GM21576 (cell line): ENCODE data around the gene KHDC4.

Experiments
- ATAC-seq: cut with Tn5 transposase; IDR thresholded peaks from one replicate; pipeline ENCODE4 v1.9.1; 2021; ENCODE audit warnings: mild to moderate bottlenecking, moderate library complexity; ENCODE audit not compliant: unreplicated experiment

The KHDC4 gene

DNA sequence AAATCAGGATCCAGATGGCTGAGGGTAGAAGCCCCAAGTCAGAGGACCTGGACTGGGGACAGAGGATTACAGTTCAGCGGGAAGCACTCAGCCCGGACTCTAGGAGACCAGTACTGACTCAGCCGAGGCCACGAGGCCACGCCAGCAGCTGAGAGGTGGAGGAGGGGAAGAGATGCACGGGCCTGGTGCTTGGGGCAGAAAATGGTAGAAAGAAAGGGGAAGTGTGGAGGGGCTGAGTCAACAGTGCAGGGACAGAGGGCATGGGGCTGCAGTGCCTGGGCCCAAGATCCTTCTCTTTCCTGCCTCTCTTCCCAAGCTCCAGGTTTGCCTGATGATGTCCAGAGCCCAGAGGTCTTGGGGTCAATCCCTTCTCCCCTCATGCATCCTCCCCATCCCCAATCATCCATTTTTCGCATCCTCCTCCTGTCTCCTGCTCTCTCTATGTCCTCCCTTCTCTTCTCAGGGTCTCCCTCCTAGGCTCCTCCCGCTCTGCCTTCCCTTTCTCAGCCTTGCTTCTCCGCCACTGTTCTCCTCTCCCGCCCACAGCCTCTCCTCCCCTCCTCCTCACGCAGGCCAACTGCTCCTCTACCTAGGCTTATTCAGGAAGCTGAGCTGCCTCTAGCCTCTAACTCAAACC is 36.4 kb upstream of the KHDC4 start:
- ATAC-seq: peak; percentile 70

DNA sequence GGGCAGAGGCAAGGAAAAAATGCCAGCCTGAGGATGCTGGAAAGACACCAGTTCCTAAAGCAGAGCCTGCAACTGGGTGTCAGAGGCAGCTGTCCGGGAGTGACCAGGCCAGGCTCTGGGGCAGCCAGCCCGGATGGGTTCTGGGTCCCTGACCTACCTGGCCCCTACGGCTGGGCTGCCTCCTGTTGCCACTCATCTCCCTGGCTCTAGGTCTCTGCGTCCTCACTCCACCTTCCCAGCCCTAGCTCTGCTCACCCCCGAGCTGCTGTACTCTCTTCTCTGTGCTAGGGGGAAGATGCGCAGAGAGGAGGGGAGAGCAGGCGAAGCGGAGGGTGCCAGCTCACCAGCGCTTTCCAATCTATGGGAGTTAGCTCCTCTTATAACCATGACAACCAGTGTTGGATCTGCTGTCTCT is 35.2 kb upstream of the KHDC4 start:
- no peak for ATAC-seq

DNA sequence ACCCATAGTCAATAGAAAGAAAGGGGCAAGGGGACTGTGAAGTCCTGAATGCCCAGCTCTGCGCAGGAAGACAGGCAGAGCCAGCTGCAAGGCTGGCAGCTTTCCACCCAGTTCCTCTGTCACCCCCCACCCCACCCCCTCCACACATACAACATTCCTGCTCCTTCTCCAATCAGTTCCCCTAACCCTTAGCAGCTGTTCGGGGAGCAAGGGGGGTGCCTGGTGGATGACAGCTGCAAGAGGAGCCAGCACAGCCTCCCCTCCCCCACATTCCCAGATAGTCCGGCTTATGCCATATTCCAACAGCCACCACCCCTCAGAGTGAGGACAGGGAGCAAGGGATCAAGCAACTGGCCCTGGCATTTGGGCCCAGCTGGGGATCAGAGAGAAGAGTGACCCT is 34.5 kb upstream of the KHDC4 start:
- no peak for ATAC-seq

DNA sequence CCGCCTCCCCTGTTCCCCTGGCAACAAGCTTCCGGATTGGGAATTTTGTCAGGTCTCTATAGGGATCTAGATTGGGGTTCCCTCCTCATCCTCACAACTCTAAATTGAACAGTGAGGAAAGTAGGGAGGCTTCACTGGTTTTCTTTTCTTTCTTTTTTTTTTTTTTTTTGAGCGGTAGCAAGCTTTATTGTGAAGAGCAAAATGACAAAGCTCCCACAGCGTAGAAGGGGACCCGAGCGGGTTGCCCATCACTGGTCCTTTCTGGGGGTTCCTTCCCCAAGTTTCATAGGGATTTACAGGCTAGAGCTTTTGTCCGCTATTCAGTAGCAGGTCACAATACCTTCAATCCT is 33.8 kb upstream of the KHDC4 start:
- ATAC-seq: no peak

DNA sequence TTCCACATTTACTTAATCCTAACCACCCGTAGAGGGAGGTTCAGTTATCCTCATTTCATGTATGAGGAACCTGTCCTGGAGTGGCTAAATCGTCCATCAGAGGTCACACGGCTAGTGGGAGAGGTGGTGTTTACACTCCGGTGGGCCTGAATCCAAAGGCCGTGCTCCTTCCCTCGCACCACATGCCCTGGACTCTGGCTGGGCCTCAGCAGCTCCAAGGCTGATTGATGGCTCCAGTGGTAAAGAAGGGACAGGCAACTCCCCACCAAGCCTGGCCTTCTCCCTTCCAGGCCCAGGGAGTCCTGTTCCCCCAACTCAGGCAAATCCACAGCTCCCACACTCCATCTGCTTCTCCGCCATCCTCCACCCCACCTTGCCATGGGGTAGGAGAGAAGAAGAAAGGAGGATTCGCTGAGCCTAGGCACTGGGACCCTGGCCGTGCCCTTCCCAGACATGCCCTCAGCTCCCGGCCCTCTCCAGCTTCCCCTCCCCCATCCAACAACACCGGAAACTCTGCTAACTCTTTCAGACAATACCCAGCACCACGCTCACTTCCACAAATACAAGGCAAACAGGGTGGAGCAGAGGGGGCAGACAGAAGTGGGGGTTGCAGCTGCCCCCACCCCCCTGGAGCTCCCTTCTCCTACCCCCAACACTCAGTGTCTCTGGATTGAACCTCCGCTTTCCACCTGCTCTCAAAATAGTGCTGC is 33.3 kb upstream of the KHDC4 start:
- ATAC-seq: no peak

DNA sequence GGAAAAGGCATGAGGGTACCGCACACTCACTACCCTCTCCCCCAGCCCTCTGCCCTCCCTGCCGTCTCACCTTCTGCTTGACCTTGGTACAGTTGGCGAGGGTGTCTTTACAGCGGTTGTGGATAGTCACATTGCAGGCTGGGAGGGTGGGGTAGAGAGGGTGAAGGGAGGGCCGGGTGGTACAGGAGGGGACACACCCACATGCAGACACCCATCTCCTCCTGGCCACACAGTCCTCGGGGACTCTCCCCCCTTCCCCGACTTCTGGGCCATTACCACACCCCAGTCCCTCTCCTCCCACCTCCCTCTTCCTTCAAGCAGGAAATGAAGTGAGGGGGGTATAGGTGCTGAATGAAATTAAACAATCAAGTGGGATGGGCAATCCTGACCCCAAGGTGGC is 32.5 kb upstream of the KHDC4 start:
- no peak for ATAC-seq

DNA sequence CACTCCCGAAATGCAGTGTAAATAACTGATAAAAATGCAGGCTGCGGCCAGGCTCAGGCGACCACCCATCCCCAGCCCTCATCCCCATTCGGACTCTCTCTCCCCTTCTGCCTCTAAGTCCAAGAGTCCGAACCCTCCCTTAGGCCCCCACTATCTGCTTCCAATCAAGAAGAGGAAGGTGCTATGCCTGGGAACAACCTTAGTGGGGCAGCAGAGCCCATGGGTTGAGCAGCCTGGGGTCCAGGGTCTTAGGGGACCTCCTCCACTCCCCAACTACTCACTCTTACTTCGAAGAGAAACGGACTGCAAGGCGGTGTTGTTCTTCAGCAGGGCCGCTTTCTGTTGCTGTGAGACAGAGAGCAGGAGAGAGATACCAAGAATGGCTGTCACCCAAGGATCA is 31.9 kb upstream of the KHDC4 start:
- ATAC-seq: no peak

DNA sequence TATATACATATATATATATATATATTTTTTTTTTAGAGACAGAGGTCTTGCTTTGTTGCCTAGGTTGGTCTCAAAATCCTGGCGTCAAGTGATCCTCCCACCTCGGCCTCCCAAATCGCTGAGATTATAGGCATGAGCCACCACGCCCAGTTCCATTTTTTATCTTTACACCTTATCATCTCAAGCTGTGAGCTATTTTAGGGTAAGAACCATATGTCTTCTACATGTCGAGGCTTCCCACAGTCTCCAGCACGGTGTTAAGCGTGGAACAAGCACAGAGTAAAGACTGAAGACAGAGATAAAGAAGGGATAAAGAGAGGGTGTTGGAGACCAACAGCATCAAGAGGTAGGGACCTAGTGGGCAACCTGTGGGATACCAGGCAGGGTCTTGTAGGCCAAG is 30.0 kb upstream of the KHDC4 start:
- ATAC-seq: no peak

DNA sequence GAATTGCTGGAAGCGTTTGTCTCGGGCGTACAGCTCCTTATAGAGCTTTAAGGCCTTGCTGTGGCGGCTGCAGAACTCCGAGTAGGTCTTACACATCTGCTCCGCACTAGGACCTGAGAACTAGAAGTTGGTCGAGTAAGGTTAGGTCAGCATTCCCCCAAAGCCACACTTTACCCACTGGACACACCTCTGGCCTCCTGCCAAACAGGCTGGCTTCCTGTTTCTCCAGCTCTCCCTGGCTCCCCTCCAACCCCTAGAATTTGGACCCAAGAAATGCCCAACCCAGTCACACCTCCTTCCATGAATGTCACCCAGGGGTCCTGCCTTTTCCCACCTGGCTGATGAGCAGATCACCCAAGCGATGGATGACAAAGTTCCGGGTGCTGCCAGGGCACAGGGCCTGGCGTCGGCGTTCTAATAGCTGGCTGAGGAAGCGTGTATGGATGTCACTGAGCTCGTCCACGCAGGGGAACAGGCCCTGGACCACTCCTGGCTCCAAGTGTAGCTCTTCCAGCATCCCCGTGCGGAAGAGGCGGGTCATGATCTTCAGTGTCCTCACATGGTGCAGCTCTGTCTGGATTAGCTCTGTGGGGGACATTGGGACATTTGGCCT is 28.5 kb upstream of the KHDC4 start:
- no peak for ATAC-seq

DNA sequence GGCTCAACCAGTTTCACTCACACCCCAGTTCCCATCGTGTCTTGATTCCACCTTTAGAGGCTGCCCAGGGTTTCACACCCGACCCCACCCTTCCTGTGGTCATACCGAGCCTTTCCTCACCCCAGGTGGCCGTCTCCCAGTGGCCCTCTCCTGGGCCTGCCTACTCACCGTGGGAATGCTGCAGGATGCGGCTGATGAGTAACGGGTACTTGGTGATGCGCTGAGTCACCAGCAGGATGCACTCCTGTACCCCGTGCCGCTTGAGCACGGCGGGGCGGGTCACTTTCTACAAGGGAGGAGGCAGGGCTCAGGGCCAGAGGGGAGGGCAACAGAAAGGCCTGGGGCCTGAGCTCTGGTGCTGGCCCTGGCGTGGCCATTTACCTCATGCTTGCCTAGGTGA is 27.7 kb upstream of the KHDC4 start:
- ATAC-seq: no peak

DNA sequence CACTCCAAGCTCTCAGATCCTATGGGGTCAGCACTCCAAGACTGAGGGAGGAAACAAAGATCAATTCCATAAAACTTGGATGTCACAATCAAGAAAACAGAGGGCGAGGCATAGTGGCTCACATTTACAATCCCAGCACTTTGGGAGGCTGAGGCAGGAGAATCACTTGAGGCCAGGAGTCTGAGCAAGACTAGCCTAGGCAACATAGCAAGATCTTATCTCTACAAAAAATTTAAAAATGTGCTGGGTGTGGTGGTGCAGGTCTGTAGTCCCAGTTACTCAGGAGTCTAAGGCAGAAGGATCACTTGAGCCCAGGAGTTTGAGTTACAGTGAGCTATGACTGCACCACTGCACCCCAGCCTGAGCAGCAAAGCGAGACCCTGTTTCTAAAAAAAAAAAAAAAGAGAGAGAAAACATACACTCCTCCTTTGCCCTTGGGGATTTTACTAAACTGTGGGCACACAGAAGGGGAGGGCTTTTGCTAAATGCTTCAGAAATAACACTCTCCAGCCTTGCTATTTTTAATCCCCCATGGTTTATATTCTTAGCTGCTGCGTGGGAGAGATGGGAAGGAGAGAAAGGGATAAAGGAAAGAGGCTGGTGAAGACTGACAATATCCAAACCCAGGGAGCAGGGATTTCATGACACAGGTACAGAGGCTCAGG is 26.0 kb upstream of the KHDC4 start:
- no peak for ATAC-seq

DNA sequence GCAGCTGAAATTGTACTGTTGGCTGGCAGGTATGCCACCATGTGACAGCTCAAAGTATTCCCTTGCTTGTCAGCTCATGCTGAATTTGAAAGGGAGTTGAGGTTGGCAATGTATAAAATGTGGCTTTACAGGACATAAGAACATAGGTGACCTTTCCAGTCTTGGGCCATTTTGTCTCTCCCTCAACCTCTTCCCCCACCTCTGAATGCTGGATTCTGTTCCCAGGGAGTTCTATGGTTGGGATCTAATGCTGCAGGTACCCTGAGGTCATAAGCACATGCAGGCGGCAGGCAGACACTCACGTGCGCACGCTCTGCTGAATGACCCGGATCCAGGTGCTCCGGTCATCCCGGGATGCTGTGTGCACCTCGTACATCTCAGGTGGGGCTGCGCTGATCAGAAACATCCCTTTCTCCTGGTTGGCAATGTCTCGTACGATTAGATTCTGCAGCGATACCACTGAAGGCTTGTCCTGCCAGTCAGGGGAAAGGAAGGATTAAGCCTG is 23.2 kb upstream of the KHDC4 start:
- no peak for ATAC-seq

DNA sequence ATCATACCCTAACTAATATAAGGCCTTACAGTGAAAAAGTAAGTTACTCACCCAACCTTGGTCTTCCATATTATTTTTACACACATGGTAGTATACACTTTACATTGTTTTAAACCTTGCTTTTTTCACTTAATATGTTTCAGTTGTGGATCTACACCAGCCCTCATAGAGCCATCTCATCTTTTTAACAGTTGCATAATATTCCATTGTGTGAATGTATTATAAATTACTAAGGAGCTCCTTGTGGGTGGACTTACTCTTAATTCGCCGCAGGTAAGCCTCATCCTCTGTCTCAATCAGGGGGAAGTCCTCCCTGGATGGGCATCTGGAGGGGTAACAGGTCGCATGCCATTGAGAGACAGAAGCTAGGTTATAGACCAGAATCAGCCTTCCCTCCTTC is 20.4 kb upstream of the KHDC4 start:
- no peak for ATAC-seq

DNA sequence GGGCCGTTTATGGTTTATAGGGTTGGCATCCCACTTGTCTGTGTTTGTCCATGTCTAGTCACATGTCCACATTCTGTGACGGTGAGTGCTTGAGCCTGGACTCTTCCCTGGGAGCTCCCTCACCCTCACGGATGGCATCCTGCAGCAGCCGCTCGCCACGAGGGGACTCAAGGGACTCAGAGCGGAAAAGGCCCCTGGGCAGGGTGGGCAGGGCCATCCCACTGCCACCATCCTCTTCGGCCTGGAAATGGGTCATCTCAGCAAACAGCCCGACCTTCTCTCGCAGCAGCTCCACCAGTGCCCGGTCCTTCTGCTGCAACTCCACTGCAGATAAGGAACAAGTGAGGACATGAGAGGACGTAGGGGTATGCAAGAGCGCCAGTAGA is 18.3 kb upstream of the KHDC4 start:
- ATAC-seq: no peak

DNA sequence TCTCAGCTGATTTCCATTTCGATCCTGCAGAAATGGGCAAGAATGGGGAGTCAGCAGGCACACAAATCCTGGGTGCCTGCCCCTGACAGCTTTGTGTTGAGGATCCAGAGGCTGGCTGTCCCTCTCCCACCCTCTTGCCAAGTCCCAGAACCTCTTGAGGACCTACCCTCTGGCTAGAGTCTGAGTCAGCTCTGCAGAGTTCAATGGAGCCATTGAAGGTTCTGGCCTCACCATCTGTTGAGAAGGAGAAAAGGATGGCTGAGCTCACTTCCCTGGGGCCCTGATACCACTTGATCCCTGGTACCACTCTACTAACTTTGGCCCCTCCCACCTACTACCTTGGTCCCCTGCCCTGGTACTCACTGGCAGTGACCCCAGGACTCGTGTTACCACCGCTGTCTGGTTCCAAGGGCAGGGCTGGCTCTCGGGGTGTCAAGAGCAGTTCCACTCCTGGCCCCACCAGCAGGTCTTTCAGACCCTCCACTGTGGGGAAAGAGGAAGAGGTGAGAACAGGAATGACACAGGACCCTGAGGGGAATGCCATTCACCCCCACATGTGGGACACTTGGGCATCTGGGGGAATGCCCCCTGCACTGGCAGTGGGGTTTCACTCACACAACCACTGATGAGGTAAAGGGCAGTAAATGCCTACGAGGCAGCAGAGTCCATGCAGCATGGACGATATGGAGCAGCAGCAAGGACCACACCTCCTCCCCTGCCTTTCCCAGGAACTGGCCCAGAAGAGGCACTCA is 17.7 kb upstream of the KHDC4 start:
- no peak for ATAC-seq

DNA sequence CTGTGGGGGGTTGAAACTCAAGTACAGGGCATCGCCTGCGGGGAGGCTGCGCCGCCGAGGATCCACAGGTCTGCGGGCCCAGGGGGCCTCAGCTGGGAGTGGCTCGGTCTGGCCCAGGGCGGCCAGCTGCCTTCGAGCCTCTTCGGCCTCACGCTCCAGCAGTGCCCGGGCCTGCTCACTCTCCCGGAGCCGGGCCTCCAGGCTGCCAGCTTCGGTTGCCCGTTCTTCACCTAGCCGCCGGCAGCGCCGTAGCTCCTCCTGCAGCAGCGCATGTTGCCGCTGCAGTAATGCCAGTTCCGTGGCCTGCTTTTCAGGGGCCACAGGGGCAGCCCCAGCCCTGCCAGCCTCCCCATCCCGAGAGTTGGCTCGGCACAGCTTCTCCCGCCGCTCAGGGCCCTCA is 16.6 kb upstream of the KHDC4 start:
- ATAC-seq: no peak

DNA sequence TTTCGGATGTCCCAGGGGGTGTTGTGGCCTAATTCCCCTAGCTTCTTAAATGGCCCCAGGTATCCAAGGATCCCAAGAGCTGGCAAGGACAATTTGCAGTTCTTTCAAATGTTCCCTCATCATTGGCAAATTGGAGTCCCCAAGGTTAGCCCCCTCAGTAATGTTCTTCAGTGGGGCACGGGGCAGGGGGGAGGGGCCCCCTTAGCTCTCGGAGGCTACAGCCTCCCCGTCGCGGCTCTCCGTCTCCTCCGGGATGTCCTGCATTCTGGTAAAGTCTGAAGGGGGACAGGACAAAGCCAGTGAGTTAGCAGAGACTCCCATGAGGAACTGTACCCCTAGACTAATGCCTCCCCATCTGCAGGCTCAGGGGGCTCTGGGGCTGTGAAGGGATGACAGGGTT is 13.5 kb upstream of the KHDC4 start:
- ATAC-seq: no peak

DNA sequence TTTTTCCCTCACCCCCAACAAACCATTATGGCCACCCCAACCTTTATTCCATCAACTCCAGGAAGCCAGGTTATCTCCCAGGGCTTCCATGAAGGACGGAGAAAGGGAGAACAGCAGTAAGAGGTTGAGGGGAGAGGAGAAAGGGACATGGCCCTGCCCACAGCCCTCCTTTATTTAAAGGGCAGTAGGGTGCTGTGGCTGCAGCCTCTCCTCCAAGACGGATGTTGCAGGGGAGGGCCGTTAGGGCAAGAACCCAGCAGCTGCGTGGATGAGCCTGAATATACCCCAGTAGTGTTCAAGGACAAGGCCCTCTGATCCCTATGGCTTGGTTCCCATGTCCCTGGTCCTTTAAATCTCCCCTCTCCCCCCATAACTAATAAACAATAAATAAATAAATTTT is 13.1 kb upstream of the KHDC4 start:
- ATAC-seq: no peak

DNA sequence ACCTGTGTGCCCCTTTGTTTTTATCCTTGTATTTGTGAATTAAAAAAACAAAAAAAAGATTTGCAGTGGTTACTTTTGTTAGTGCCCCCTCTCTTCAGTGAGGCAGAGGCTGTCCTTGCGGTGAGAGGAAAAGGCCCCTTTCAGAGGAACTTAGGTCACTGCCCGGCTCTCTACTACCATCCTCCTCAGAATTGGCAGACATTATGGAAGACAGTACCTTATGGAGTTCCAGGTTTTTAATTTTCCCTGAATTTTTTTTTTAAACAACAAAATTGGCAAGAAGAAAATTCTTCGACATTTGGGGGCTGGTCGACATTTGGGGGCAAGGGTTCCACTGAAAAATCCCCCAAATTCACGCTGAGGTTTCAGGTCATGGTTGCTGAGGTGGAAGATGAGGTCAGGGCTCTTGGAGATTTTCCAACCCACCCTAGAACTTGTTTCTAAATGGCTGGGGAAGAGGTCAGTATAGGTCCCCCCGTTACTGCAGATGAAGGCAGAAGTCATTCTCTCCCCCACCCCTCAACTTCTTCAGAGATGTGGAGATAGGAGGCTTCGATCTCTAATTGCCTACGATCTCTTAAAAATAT is 12.5 kb upstream of the KHDC4 start:
- ATAC-seq: peak; percentile 12

DNA sequence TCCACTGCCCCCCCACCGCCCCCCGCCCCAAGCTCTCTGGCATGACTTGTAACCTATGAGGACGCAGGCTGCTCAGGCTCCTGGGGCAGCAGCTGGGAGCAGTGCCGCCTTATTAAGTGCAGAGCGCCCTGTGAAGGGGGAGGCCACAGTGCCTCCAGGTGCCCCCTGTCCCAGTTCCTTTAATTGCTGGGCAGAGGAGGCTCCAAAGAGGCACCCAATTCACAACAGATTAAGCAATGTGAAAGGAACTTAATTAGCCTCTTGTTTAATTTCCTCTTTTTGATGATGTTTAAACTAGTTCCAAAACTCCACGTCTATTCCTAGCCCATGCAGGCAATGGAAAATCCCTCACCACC is 10.2 kb upstream of the KHDC4 start:
- no peak for ATAC-seq

DNA sequence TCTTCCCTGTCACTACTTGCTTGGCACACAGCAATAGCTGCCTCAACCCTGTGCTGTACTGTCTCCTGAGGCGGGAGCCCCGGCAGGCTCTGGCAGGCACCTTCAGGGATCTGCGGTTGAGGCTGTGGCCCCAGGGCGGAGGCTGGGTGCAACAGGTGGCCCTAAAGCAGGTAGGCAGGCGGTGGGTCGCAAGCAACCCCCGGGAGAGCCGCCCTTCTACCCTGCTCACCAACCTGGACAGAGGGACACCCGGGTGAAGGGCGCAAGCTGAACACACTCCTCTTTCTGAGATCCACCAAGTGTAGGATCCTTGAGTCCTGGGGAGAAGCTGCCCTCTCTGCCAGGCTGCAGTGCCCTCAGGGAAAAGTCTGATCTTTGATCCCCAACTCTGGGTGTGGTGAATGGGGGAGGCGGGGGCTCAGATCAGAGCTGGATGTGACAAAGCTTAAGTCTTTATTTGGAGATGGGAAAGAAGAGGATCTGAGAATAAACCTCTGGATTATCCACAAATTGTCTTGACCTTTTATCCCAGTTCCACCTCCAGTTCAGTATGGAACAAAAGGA is 8.4 kb upstream of the KHDC4 start:
- ATAC-seq: no peak
